ENCODE data around the gene TMEM18.

Gene TMEM18

DNA sequence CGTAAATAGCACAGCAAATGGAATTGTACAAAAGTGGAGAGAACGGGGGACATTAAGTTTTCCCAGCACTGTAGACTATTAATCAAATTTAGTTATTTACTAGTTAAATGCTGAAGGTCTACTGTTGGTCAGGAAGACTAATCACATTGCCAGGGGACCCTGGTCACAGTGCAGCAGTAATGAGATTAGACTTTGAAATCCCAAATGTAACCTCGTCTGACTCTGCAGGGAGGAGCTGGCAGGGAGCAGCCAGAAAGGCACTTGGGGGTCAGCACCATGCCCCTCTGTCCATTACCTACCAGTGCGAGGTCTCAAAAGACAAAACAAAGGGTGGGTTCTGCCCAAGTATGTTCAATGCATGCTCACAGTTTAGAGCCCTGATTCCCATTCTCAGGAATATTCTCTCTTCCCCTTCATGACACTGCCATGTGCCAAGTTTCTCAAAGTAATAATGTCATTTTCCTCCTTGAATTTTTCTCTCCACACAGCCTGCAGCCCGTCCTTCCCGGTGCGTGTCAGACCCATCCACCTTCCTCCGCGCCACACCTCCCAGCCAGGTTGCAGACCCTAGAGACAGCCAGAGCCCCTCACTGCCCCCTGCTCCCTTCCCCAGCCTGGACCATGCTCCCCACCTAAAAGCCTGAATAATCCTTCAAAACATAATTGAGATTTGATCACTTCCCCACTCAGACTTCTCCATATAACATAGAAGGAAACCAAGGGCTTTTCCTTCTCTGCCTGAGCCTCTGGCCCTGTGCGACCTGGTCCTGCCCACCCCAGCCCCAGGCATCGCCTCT lies 52.5 kb downstream of the TMEM18 start:
- no peak for ATAC-seq (ENCODE audit: low read depth)
- peaks cover 4% of the 10 kb centered on the region for H3K27me3 Mint-ChIP-seq
- H3K36me3 Mint-ChIP-seq: no peaks in the 10 kb centered on the region
- H3K27ac Mint-ChIP-seq: no peak overlapping the region
- H3K9me3 Mint-ChIP-seq: no peaks in the 10 kb centered on the region
- peak in 1 of 2 donors; percentile 2 for DNase-seq (ENCODE audit: low spot score in 2 of 2)
- no peaks in the 10 kb centered on the region for H3K4me1 Mint-ChIP-seq
- no peak overlapping the region for H3K4me3 Mint-ChIP-seq

DNA sequence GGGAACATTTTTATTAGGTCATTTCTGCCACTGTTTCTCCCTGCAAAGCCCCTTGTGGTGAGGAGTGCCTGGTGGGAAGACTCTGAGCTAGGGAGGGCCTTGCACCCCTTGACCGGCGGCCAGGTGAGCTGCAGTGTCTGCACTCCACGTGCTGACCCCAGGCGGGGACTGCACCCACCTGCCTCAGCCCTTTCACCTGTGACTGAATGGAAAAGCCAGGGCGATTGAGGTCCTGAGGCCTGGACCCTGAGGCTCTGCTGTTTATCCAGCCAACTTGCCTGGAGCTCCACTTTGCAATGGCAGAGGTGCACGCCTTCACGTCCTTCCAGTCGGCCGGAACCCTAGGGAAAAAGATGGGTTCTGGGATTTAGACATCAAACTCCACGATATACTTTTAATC lies 53.1 kb downstream of the TMEM18 start:
- no peaks in the 10 kb centered on the region for H3K36me3 Mint-ChIP-seq
- no peak for ATAC-seq (ENCODE audit: low read depth)
- H3K4me3 Mint-ChIP-seq: no peak overlapping the region
- no peaks in the 10 kb centered on the region for H3K4me1 Mint-ChIP-seq
- DNase-seq (ENCODE audit: low spot score in 2 of 2): no peak
- no peak overlapping the region for H3K27ac Mint-ChIP-seq
- H3K9me3 Mint-ChIP-seq: no peaks in the 10 kb centered on the region
- peaks cover 4% of the 10 kb centered on the region for H3K27me3 Mint-ChIP-seq

DNA sequence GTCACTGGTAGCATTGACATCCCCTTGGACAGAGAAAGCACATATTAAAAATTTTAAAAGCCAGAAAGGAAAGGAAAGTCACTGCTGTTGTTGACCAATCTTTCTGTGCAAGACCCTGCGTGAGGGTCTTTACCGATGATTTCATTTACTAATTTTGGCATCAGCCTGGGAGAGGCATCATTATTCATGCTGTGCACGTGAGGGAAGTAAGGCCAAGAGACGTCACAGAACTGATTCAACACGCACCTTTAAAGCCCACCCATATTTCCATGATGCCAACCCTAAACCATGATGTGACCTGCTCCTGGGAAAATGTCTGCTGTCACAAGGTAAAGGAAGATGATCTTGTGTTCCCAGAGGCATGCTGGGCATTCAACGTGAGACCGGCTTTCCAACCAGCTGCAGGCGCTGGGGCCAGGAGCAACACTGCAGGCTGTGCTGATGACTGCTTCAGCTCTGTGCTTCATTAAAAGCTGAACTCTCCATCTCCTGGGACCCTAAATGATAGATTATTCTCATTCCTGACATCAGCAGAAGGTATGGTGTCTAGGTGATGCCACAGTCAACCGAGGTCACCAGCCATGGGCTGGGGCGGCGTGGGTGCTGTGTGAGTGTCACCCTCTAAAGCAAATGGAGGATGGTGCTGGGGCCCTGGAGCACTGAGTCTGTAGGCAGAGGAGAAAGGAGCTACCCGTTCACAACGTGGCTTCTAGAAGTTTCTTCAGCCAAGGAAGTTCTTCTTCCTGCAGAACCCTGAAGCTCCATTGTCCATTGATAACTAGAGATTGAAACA lies 53.9 kb downstream of the TMEM18 start:
- H3K27ac Mint-ChIP-seq: no peak overlapping the region
- no peaks in the 10 kb centered on the region for H3K9me3 Mint-ChIP-seq
- peak in 1 of 2 donors; percentile 5 for DNase-seq (ENCODE audit: low spot score in 2 of 2)
- H3K36me3 Mint-ChIP-seq: no peaks in the 10 kb centered on the region
- H3K4me1 Mint-ChIP-seq: no peaks in the 10 kb centered on the region
- ATAC-seq (ENCODE audit: low read depth): no peak
- no peak overlapping the region for H3K4me3 Mint-ChIP-seq
- peaks cover 3% of the 10 kb centered on the region for H3K27me3 Mint-ChIP-seq

DNA sequence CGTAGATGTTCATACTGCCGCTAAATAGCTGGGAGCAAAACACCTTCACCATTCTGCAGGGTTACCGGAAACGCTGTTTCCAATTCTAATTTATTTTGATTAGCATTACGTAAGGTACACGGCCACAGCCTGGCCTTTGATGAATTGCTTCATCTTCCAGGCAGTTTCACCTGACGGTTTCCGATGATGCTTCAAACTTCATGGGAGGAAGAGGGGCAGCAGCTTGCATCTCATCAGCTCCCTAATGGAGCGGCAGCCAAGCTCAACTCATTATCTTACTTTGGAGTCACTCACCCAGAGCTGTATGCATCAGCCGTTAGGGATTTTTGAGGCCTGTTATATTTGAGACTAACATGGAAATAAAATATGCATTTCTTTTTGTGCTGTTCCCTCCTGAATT lies 54.8 kb downstream of the TMEM18 start:
- H3K9me3 Mint-ChIP-seq: no peaks in the 10 kb centered on the region
- DNase-seq (ENCODE audit: low spot score in 2 of 2) (no peak), ATAC-seq (ENCODE audit: low read depth) (no peak)
- H3K4me1 Mint-ChIP-seq: no peaks in the 10 kb centered on the region
- no peaks in the 10 kb centered on the region for H3K36me3 Mint-ChIP-seq
- H3K27me3 Mint-ChIP-seq: peaks cover 2% of the 10 kb centered on the region
- no peak overlapping the region for H3K27ac Mint-ChIP-seq
- H3K4me3 Mint-ChIP-seq: no peak overlapping the region

DNA sequence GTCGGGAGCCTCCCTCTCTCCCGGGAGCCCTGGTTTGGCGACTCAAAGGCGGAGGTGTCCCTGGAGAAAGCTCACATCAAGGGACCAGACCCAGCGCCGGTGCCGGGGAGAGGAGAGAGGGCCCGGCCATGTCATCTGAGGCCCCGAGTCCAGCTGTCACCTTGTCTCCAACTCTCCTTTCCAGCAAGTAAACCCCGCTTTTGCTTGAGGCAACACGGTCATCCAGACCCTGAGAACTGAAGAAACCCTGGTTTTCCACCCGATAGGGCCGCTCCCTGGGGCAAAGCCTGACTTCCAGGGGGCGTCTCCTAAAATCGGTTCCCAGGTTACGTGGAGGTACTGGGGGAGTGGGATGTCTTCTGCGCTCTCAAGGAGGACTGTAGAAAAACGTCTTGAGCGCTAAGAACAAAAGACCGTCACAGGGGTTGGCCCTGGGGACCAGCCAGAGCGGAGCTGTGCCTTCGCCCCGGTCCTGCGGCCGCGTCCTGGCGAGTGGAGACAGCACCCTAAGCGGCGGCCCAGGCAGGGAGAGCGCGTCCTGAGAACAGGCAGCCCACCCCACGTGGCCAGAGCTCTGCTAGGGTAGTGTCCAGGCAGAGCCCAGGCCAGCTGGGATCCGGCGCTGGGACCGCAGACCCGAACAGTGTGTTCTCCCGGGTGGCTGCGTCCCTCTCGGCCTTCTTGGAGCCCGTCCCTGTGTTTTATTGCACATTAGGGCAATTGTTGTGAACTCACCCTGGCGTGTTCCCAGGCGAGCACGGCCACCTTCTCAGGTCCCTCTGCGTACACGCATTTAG lies 55.7 kb downstream of the TMEM18 start:
- Mint-ChIP-seq H3K36me3 (no peaks in the 10 kb centered on the region), H3K4me3 (no peak overlapping the region), H3K27ac (no peak overlapping the region), H3K9me3 (peaks cover 2% of the 10 kb centered on the region), H3K27me3 (peaks cover 3% of the 10 kb centered on the region), H3K4me1 (no peaks in the 10 kb centered on the region)
- DNase-seq (ENCODE audit: low spot score in 2 of 2): peak in 1 of 2 donors; percentile 3
- ATAC-seq (ENCODE audit: low read depth): no peak

DNA sequence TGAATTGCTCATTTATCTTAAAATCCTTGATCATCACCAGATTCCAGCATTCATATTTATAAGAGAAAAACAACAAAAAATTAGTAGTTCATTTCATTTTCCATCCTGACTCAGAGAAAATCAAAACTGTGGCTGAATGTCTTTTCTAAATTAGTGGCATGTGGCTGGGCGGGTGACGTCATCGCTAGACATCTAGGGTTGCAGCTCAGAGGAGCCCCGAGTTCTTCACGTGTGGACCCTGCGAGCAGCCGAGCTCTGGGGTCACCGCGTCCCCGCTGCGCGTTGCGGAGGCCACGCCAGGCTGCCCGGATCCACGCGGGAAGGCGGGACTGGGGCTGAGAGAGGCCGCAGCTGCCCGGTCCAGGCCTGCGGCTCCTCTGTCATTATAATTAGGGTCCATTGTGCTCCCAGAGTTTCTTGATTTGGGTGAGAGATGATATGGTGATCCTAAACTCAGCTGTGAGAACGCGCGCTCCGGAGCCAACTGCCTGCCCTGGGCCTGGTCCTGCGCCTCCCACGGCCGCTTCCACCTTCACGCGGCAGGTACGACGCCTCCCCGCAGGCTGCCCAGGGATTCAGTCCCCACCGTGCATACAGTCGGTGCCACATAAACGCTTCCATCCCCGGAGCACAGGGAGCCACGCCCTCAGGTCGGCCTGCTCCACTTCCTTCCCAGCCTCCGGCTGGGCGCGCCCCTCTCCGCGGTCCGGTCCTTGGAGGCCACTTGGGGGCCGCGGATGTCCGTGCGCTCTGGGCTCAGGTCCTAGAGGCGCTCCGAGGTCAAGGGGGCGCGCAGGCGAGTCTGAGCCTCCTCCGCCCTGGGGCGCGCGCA lies 56.5 kb downstream of the TMEM18 start:
- Mint-ChIP-seq H3K4me1 (no peaks in the 10 kb centered on the region), H3K4me3 (no peak overlapping the region), H3K27ac (no peak overlapping the region), H3K27me3 (peaks cover 2% of the 10 kb centered on the region), H3K9me3 (peaks cover 2% of the 10 kb centered on the region), H3K36me3 (no peaks in the 10 kb centered on the region)
- DNase-seq (ENCODE audit: low spot score in 2 of 2) (peak in 1 of 2 donors; percentile 8), ATAC-seq (ENCODE audit: low read depth) (no peak)

DNA sequence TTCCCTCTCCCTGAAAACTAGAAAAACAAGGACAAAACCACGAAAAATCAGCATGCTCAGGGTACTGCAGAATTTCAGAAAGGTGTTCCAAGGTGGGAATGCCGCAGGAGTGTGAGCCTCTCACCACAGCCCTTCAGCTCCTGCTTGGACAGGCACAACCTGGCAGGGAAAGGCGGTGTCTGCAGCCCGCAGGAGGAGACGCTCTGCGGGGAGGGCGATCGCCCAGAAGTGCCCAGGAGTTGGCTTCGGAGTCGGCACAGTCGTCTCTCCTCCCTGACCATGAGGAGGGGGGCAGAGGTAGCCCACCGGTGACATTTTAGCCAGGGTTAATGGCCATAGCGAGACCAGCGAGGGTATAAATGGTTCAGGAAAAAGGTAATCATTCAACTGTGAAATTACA lies 57.2 kb downstream of the TMEM18 start:
- Mint-ChIP-seq H3K4me1 (no peaks in the 10 kb centered on the region), H3K4me3 (no peak overlapping the region), H3K27me3 (peaks cover 2% of the 10 kb centered on the region), H3K36me3 (no peaks in the 10 kb centered on the region), H3K9me3 (peaks cover 2% of the 10 kb centered on the region), H3K27ac (no peak overlapping the region)
- peak in 1 of 2 donors; percentile 6 for DNase-seq (ENCODE audit: low spot score in 2 of 2)
- ATAC-seq (ENCODE audit: low read depth): no peak

DNA sequence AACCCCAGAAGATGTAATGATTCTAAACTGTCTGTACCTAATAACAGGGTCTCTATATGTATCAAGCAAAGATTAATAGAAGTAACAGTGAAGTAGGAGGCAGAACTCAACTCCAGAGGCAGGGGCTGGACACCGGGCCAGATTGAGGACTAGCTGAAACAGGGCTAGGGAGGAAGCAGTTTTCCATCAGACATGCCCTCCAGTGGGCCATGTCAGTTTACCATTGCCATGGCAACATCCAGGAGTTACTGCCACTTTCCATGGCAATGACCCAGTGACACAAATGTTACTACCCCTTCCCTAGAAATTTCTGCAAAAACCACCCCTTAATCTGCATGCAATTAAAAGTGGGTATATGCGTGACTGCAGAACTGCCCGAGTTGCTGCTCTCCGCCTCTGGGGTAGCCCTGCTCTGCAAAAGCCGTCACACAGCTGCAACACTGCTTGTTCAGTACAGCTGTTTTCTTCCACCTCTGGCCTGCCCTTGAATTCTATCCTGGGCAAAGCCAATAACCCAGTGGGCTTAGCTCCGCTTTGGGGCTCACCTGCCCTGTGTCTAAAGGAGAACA lies 58.7 kb downstream of the TMEM18 start:
- DNase-seq (ENCODE audit: low spot score in 2 of 2): peak in 1 of 2 donors; percentile 7
- no peak for ATAC-seq (ENCODE audit: low read depth)
- no peaks in the 10 kb centered on the region for H3K4me1 Mint-ChIP-seq
- H3K9me3 Mint-ChIP-seq: peaks cover 2% of the 10 kb centered on the region
- H3K27me3 Mint-ChIP-seq: peaks cover 2% of the 10 kb centered on the region
- no peak overlapping the region for H3K27ac Mint-ChIP-seq
- H3K36me3 Mint-ChIP-seq: no peaks in the 10 kb centered on the region
- H3K4me3 Mint-ChIP-seq: no peak overlapping the region

DNA sequence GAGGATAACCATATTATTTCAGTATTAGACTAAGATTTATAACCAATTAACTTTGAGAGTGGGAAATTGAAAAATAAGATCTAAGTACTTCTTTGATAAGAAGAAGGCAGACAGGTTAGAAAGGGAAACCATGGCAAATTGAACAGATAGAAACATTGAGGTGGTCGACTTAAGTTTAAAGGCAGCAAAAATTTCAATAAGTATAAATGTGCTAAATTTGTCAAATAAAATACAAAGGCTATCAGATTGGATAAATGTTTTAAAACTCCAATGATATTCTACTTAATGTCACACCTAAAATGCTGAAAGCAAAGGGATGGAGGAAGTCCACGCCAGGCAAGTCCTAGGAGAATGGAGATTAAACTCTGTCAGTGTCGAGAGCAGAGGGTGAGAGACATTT lies 59.2 kb downstream of the TMEM18 start:
- Mint-ChIP-seq H3K4me3 (no peak overlapping the region), H3K27ac (no peak overlapping the region), H3K36me3 (no peaks in the 10 kb centered on the region), H3K27me3 (peaks cover 2% of the 10 kb centered on the region), H3K9me3 (peaks cover 2% of the 10 kb centered on the region), H3K4me1 (no peaks in the 10 kb centered on the region)
- DNase-seq (ENCODE audit: low spot score in 2 of 2): no peak
- ATAC-seq (ENCODE audit: low read depth): no peak
